Measurements from ENCODE around the gene SMOC2. TPM values are rescaled to one million over a fixed set of nuclear protein-coding genes. Genes with fewer than 3 reads are reported as not detected.

SMOC2 gene
- total RNA-seq, 4 donors from 2014 or later, result 5.8 to 14.5 (median 9.0) TPM

DNA sequence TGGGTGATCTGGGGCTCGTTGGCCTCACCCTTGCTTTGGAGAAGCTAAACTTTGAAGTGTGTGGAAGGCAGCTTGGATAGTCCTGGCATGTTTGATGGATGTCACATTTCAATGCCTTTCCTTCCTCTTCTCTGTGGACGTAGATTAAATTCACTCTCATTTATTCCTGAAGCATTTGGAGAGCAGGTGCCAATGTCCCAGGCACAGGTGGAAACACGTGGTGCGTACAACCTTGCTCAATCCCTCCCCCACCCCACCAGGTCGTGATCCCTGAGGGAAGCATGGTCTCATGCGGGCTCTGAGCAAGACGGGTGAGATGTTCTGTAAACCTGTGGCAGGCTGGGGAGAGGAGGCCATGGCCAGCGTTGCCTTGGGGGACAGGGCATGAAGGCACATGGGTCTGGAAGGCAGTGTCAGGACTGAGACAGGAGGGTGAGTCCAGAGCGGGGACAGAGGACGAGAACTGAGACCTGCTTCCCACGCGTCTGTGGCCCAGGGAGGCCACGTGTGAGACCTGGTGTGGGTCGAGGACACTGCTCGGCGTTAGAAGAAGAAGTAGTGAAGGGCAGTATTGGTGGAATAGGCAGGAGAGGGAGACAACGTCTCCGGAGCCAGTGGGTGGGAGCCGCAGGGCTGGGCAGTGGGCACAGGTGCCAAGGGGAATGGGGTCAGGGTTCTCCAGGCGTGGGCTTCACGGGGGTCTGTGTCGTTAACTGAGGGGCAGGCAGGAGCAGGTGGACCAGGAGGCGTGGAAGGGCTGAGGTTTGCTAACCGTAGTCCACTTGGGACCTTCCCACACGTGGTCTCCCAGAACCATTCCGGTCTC, 34.4 kb downstream of the SMOC2 start:
- no peak for DNase-seq
- WGBS, 2 donors (ENCODE audit: low coverage in 1 of 2), result 80 to 82% methylated on average over 9 to 26 of the region's 26 CpGs
- H3K9me3 ChIP-seq, result peaks cover 0 to 4% of the 10 kb centered on the region in 2 donors
- TF ChIP-seq, protein P1, sequence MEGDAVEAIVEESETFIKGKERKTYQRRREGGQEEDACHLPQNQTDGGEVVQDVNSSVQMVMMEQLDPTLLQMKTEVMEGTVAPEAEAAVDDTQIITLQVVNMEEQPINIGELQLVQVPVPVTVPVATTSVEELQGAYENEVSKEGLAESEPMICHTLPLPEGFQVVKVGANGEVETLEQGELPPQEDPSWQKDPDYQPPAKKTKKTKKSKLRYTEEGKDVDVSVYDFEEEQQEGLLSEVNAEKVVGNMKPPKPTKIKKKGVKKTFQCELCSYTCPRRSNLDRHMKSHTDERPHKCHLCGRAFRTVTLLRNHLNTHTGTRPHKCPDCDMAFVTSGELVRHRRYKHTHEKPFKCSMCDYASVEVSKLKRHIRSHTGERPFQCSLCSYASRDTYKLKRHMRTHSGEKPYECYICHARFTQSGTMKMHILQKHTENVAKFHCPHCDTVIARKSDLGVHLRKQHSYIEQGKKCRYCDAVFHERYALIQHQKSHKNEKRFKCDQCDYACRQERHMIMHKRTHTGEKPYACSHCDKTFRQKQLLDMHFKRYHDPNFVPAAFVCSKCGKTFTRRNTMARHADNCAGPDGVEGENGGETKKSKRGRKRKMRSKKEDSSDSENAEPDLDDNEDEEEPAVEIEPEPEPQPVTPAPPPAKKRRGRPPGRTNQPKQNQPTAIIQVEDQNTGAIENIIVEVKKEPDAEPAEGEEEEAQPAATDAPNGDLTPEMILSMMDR (IDR thresholded peaks at IDR 0.05), result no peak
- TF ChIP-seq POLR2AphosphoS5 (IDR thresholded peaks at IDR 0.05), result no peak
- TF ChIP-seq EP300 (IDR thresholded peaks at IDR 0.05; ENCODE audit: low read depth), result no peak
- no peak for TF ChIP-seq POLR2A (IDR thresholded peaks at IDR 0.05)
- H3K4me1 ChIP-seq, result no peaks in the 10 kb centered on the region
- H3K4me3 ChIP-seq, result no peak overlapping the region
- intact Hi-C loops (cut with DNase I; ENCODE audit: low total_unique reads), result no loop called here
- H3K27me3 ChIP-seq, result no peaks in the 10 kb centered on the region
- no peaks in the 10 kb centered on the region for H3K36me3 ChIP-seq
- no peak overlapping the region for H3K27ac ChIP-seq
- in situ Hi-C loops (cut with MboI; ENCODE audit: low pct_ligation_motif_present in 1 of 4, low pct_unique_long_range_greater_than_20kb in 1 of 4, low sequenced_read_pairs in 3 of 4), result no loop called here

DNA sequence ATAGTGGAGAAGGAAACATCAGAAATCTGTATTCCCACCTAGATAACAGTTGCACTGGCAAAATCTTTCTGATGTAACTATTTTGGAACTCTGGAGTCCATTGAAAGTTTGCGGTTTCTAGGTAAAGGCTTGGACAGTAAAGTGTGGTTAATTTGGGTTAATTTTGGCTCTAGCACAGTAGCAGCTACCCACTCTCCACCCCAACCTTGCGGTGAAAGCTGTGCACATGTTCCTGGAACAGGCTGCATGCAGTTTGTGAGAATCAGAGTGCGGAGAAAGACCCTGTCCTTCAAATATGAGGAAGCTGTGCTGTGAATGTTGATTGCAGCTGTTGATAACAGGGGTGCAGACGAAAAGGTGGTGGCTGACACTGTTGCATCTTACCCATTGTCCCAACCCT, 38.4 kb downstream of the SMOC2 start:
- Histone ChIP-seq H3K9me3 (no peaks in the 10 kb centered on the region), H3K4me3 (no peak overlapping the region), H3K27ac (no peak overlapping the region), H3K27me3 (no peaks in the 10 kb centered on the region), H3K36me3 (no peaks in the 10 kb centered on the region), H3K4me1 (no peaks in the 10 kb centered on the region)
- intact Hi-C loops (cut with DNase I; ENCODE audit: low total_unique reads) (no loop called here), in situ Hi-C loops (cut with MboI; ENCODE audit: low pct_ligation_motif_present in 1 of 4, low pct_unique_long_range_greater_than_20kb in 1 of 4, low sequenced_read_pairs in 3 of 4) (no loop called here)
- no peak for DNase-seq
- 76 to 91% methylated on average over 4 of the region's 4 CpGs for WGBS, 2 donors (ENCODE audit: low coverage in 1 of 2)
- TF ChIP-seq POLR2A (IDR thresholded peaks at IDR 0.05), result no peak
- TF ChIP-seq, protein P1 (IDR thresholded peaks at IDR 0.05), result no peak
- TF ChIP-seq POLR2AphosphoS5 (IDR thresholded peaks at IDR 0.05), result no peak
- no peak for TF ChIP-seq EP300 (IDR thresholded peaks at IDR 0.05; ENCODE audit: low read depth)

- Histone ChIP-seq H3K27ac (no peak overlapping the region), H3K4me3 (no peak overlapping the region), H3K9me3 (no peaks in the 10 kb centered on the region), H3K36me3 (no peaks in the 10 kb centered on the region), H3K27me3 (no peaks in the 10 kb centered on the region), H3K4me1 (no peaks in the 10 kb centered on the region)
- no peak for TF ChIP-seq EP300 (IDR thresholded peaks at IDR 0.05; ENCODE audit: low read depth)
- TF ChIP-seq POLR2A (IDR thresholded peaks at IDR 0.05), result no peak
- no peak for TF ChIP-seq POLR2AphosphoS5 (IDR thresholded peaks at IDR 0.05)
- TF ChIP-seq, protein P1 (IDR thresholded peaks at IDR 0.05), result no peak
- no peak for DNase-seq
- intact Hi-C loops (cut with DNase I; ENCODE audit: low total_unique reads), result no loop called here
- in situ Hi-C loops (cut with MboI; ENCODE audit: low pct_ligation_motif_present in 1 of 4, low pct_unique_long_range_greater_than_20kb in 1 of 4, low sequenced_read_pairs in 3 of 4), result no loop called here
These were observed 39.5 kb downstream of the SMOC2 start for GRCh38 chr6:168480481-168480880.

DNA sequence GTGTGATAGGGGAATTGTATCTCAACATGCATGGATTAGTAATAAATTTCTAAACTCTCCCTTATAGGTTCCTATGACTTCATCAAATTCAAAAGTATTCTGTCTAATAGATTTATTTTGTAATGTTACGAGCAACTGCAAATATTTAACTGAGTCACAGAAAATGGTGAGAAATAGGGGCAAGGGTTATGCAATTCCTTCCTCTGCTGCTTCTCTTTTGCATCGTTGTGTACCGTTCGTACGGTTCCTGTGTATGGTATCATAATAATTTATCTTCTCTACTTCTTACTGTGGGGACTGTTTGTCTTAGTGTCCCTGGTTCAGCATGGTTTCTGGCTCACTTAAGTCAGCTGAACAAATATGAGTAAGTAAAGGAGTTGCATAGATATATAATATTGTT, 44.8 kb downstream of the SMOC2 start:
- H3K36me3 ChIP-seq, result no peaks in the 10 kb centered on the region
- no peak overlapping the region for H3K4me3 ChIP-seq
- DNase-seq, result no peak
- H3K9me3 ChIP-seq, result no peaks in the 10 kb centered on the region
- in situ Hi-C loops (cut with MboI; ENCODE audit: low pct_ligation_motif_present in 1 of 4, low pct_unique_long_range_greater_than_20kb in 1 of 4, low sequenced_read_pairs in 3 of 4) (no loop called here), intact Hi-C loops (cut with DNase I; ENCODE audit: low total_unique reads) (no loop called here)
- no peak overlapping the region for H3K27ac ChIP-seq
- 66% methylated on average over 5 of the region's 5 CpGs for WGBS, 2 donors (ENCODE audit: low coverage in 1 of 2)
- TF ChIP-seq EP300 (IDR thresholded peaks at IDR 0.05; ENCODE audit: low read depth) (no peak), POLR2AphosphoS5 (IDR thresholded peaks at IDR 0.05) (no peak), POLR2A (IDR thresholded peaks at IDR 0.05) (no peak)
- TF ChIP-seq, protein P1 (IDR thresholded peaks at IDR 0.05), result no peak
- no peaks in the 10 kb centered on the region for H3K27me3 ChIP-seq
- H3K4me1 ChIP-seq, result no peaks in the 10 kb centered on the region
